ENCODE data around the gene BICD2. TPM values are rescaled to one million over a fixed set of nuclear protein-coding genes. Genes with fewer than 3 reads are reported as not detected.

The BICD2 gene
- total RNA-seq, 1 experiment from 2014 or later: 20.1 TPM

GRCh38 chr9:92668746-92669526 lies 95.7 kb downstream of the BICD2 start:
- peak; percentile 64 for DNase-seq (ENCODE audit: low read depth)

- no peak for DNase-seq (ENCODE audit: low read depth)
These were observed 97.6 kb downstream of the BICD2 start for GRCh38 chr9:92666912-92667532.

DNA sequence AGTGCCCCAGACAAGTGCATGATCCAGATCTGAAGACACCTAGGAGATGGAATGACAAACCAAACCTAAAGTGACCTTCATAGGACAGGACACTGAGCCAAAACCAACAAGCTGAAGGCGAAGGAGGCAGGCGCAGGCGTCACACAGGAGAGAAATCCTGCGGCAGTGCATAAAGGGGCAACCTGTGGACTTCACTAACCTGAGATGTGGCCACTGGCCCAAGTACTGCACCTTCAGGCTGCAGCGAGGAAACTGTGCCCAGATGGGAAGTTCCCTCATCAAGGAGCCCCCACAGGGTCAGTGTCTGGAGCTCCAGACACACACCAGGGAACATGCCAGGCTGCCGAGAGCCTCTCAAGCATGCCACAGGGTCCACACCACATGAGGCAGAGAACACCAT lies 98.4 kb downstream of the BICD2 start:
- no peak for DNase-seq (ENCODE audit: low read depth)

DNA sequence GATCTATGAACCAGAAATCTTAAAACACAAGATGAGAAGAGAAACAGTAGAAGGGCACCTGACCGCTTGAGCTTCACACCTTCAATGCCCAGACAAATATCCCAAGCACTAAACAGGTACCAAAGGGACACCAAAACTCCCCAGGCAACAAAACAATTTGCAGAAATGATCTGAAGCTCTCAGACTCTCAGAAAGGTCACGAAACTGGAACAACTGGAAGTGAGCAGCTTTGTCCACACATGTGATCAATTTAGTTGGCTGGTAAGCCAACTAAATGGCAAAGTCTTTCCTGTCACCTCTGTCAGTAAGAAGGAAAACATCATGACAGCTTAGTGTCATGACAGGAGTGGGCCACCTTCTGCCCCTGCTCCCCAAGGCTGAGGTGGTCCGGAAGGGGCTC lies 98.8 kb downstream of the BICD2 start:
- DNase-seq (ENCODE audit: low read depth): no peak

DNA sequence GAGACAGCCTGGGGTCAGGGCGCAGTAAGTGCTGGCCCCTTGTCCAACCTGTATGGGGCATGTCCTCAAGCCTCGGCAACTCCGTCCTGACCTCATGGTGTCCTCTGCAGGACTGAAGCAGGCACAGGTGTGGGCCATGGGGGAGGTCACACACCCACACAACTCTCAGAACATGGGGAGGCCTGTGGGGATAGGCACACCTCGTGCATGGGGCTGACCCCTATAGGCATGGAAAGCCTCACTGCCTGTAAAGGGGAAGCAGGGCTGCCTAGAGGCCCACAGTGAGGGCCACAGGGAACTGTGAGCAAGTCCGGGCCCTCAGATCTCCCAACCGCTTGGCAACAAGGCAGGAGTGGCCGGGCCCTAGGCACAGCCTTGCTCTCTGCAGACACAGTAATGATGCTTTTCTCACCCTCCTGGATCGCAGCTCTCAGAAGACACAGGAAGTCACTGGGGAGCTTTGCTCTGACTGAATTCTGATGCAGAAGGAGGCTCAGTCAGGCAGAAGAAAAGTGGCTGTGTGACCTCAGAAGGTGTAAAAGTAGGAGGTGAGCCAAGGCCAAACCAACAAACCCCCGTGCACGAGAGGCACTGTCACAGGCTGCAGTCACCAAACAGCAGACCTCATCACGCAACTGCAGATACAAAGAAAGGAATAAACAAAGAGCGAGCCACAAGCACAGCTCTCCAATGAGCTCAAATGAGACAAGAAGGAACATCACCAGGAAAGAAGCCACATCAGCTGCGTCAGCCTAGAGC lies 100.1 kb downstream of the BICD2 start:
- no peak for DNase-seq (ENCODE audit: low read depth)

DNA sequence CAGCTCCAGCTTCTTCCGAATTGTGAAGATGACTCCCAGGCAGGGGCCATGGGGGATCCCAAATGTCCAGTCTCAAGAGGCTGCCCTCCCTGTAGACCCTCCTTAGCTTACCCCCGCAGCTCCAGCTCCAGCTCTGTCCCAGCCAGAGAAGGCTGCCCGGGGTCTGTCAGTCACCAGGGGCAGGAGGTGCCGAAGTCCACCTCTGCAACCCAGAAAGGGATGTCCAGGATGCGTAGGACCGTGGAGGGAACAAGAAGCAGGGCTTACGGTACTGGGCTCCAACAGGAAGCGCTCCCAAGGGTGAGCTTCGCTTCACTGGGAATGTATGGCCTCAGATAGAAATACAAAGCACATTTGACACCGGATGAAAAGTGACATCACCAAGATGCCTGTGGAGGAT lies 100.7 kb downstream of the BICD2 start:
- DNase-seq (ENCODE audit: low read depth): no peak

GRCh38 chr9:92663126-92663525 lies 101.5 kb downstream of the BICD2 start:
- DNase-seq (ENCODE audit: low read depth): no peak

- DNase-seq (ENCODE audit: low read depth): no peak
These were observed 102.9 kb downstream of the BICD2 start for GRCh38 chr9:92661743-92662142.

Other genes with a start within 250 kb of the BICD2 start
- gene ECM2, start 228.8 kb downstream of the BICD2 start, total RNA-seq (2014; rRNA removed; shearing (Covaris generic)): 0.39 and 0.72 TPM in 2 replicates
- gene IPPK, start 94.7 kb downstream of the BICD2 start, total RNA-seq (2014; rRNA removed; shearing (Covaris generic)): 5.4 and 7.6 TPM in 2 replicates
- 7.4 and 8.8 TPM in 2 replicates for gene ZNF484, start 113.2 kb upstream of the BICD2 start, total RNA-seq (2014; rRNA removed; shearing (Covaris generic))
- gene FGD3, start 182.7 kb upstream of the BICD2 start, total RNA-seq (2014; rRNA removed; shearing (Covaris generic)): not detected in 2 replicates